ENCODE results near the gene USP49. TPM values are rescaled to one million over a fixed set of nuclear protein-coding genes. Genes with fewer than 3 reads are reported as not detected.

USP49 gene
- total RNA-seq, 1 donor from 2014 or later: 1.2 TPM

GRCh38 chr6:41887331-41887751, 7.8 kb downstream of the USP49 start:
- intact Hi-C loops (cut with DNase I): no loop called here
- no peak for ATAC-seq (ENCODE audit: poor library complexity)

GRCh38 chr6:41885930-41886329, 9.2 kb downstream of the USP49 start:
- intact Hi-C loops (cut with DNase I): no loop called here
- ATAC-seq (ENCODE audit: poor library complexity): no peak
- no peak for DNase-seq

More at GRCh38 chr6:41887331-41887751, 7.8 kb downstream of the USP49 start:
- DNase-seq: no peak

GRCh38 chr6:41884957-41885356, 10.2 kb downstream of the USP49 start:
- intact Hi-C loops (cut with DNase I): no loop called here
- ATAC-seq (ENCODE audit: poor library complexity) (no peak), DNase-seq (no peak)

GRCh38 chr6:41881506-41881905, 13.7 kb downstream of the USP49 start:
- no peak for ATAC-seq (ENCODE audit: poor library complexity)
- intact Hi-C loops (cut with DNase I): no loop called here
- no peak for DNase-seq

GRCh38 chr6:41878961-41879405, 16.2 kb downstream of the USP49 start:
- intact Hi-C loops (cut with DNase I): no loop called here
- ATAC-seq (ENCODE audit: poor library complexity) (no peak), DNase-seq (no peak)

GRCh38 chr6:41878246-41878645, 16.9 kb downstream of the USP49 start:
- ATAC-seq (ENCODE audit: poor library complexity): no peak
- intact Hi-C loops (cut with DNase I): no loop called here
- no peak for DNase-seq

GRCh38 chr6:41877051-41877680, 18.0 kb downstream of the USP49 start:
- DNase-seq (no peak), ATAC-seq (ENCODE audit: poor library complexity) (no peak)
- intact Hi-C loops (cut with DNase I): no loop called here

- intact Hi-C loops (cut with DNase I): no loop called here
- no peak for DNase-seq
- no peak for ATAC-seq (ENCODE audit: poor library complexity)
Observed at GRCh38 chr6:41874741-41875140, 20.4 kb downstream of the USP49 start.

GRCh38 chr6:41872147-41872546, 23.0 kb downstream of the USP49 start:
- no peak for ATAC-seq (ENCODE audit: poor library complexity)
- no peak for DNase-seq

GRCh38 chr6:41871691-41872090, 23.5 kb downstream of the USP49 start:
- ATAC-seq (ENCODE audit: poor library complexity) (no peak), DNase-seq (no peak)
- intact Hi-C loops (cut with DNase I): no loop called here

More at GRCh38 chr6:41872147-41872546, 23.0 kb downstream of the USP49 start:
- intact Hi-C loops (cut with DNase I): no loop called here

GRCh38 chr6:41859356-41859755, 35.8 kb downstream of the USP49 start:
- intact Hi-C loops (cut with DNase I): no loop called here
- DNase-seq (no peak), ATAC-seq (ENCODE audit: poor library complexity) (no peak)

- ATAC-seq (ENCODE audit: poor library complexity) (no peak), DNase-seq (no peak)
- intact Hi-C loops (cut with DNase I): no loop called here
Observed at GRCh38 chr6:41858703-41859102, 36.5 kb downstream of the USP49 start.

GRCh38 chr6:41850861-41851260, 44.3 kb downstream of the USP49 start:
- no peak for ATAC-seq (ENCODE audit: poor library complexity)
- no peak for DNase-seq
- intact Hi-C loops (cut with DNase I): no loop called here

- peak; percentile 92 for ATAC-seq (ENCODE audit: poor library complexity)
- no peak for DNase-seq
- intact Hi-C loops (cut with DNase I): loop anchor here (5.0 kb wide), 1 partner anchor 196 kb away; no protein-coding TSS in a partner anchor
Observed at GRCh38 chr6:41846666-41847237, 48.4 kb downstream of the USP49 start.

- ATAC-seq (ENCODE audit: poor library complexity): no peak
- DNase-seq: no peak
- intact Hi-C loops (cut with DNase I): no loop called here
Observed at GRCh38 chr6:41843178-41843577, 52.0 kb downstream of the USP49 start.

GRCh38 chr6:41840326-41840725, 54.8 kb downstream of the USP49 start:
- ATAC-seq (ENCODE audit: poor library complexity) (no peak), DNase-seq (no peak)
- intact Hi-C loops (cut with DNase I): no loop called here

- ATAC-seq (ENCODE audit: poor library complexity) (no peak), DNase-seq (no peak)
- intact Hi-C loops (cut with DNase I): no loop called here
Observed at GRCh38 chr6:41836660-41837052, 58.5 kb downstream of the USP49 start.

- intact Hi-C loops (cut with DNase I): no loop called here
- no peak for DNase-seq
- no peak for ATAC-seq (ENCODE audit: poor library complexity)
Observed at GRCh38 chr6:41836022-41836659, 59.0 kb downstream of the USP49 start.

- intact Hi-C loops (cut with DNase I): no loop called here
- no peak for ATAC-seq (ENCODE audit: poor library complexity)
- DNase-seq: no peak
Observed at GRCh38 chr6:41832263-41832662, 62.9 kb downstream of the USP49 start.

- intact Hi-C loops (cut with DNase I): no loop called here
Observed at GRCh38 chr6:41826343-41827022, 68.7 kb downstream of the USP49 start.

More at GRCh38 chr6:41826343-41827022, 68.7 kb downstream of the USP49 start:
- ATAC-seq (ENCODE audit: poor library complexity) (no peak), DNase-seq (no peak)
